Esophagus muscularis mucosa (tissue), 3 donors: ENCODE data around the gene ESYT3.

Experiments
- POLR2A ChIP-seq: fragments of 450-650 bp; IDR thresholded peaks from one replicate; pipeline ENCODE4 v1.6.1; 2017; ENCODE audit warnings: antibody characterized with exemption, moderate library complexity, mild to moderate bottlenecking, low read depth
- TF ChIP-seq, protein P1 (sequence below), 3 experiments: fragments of 200-600 bp in 2 of 3; fragments of 450-650 bp in 1 of 3; sonication (generic) in 2 of 3; IDR thresholded peaks; one replicate each; pipeline ENCODE4 v1.5.1; 2017 to 2019; ENCODE audit warnings: antibody characterized with exemption in 3 of 3, mild to moderate bottlenecking in 2 of 3, moderate library complexity in 1 of 3

DNA sequence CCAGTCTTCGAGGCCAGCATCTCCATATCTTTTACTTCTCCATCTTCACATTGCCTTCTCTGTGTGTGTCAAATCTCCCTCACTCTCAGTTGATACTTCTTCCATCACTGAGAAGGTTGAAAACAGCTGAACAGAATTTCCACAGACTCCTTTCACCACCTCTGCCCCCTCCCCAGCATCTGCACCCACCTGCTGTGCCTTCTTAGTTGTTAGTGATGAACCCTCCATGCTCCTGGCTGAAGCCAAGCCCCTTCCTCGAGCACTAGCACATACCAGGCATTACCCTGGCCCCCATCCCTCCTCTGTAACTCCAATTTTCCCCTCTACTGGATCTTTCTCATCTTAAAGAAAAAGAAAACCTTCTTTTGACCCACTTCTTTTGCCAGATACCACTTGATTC, 27.8 kb upstream of the ESYT3 start:
- TF ChIP-seq, protein P1, sequence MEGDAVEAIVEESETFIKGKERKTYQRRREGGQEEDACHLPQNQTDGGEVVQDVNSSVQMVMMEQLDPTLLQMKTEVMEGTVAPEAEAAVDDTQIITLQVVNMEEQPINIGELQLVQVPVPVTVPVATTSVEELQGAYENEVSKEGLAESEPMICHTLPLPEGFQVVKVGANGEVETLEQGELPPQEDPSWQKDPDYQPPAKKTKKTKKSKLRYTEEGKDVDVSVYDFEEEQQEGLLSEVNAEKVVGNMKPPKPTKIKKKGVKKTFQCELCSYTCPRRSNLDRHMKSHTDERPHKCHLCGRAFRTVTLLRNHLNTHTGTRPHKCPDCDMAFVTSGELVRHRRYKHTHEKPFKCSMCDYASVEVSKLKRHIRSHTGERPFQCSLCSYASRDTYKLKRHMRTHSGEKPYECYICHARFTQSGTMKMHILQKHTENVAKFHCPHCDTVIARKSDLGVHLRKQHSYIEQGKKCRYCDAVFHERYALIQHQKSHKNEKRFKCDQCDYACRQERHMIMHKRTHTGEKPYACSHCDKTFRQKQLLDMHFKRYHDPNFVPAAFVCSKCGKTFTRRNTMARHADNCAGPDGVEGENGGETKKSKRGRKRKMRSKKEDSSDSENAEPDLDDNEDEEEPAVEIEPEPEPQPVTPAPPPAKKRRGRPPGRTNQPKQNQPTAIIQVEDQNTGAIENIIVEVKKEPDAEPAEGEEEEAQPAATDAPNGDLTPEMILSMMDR (IDR thresholded peaks at IDR 0.05), result no peak
- no peak for TF ChIP-seq POLR2A
